Smooth muscle cell (in vitro differentiated cells): ENCODE data around the gene PHF2. TPM values are rescaled to one million over a fixed set of nuclear protein-coding genes. Genes with fewer than 3 reads are reported as not detected.

Experiments
- DNase-seq: peaks from one replicate; lab custom pipeline; 2025; ENCODE audit not compliant: unreplicated experiment; lab: John Stamatoyannopoulos, UW
- H2AFZ ChIP-seq: fragments of 200-600 bp; sonication (generic); 2 replicates; pipeline ENCODE4 v1.6.0; 2016; ENCODE audit warnings: antibody characterized with exemption, low read depth, mild to moderate bottlenecking
- H3F3A ChIP-seq: fragments of 200-600 bp; sonication (generic); 2 replicates; pipeline ENCODE4 v1.6.0; 2017; ENCODE audit warnings: antibody characterized with exemption, low read depth
- H3K27ac ChIP-seq: fragments of 200-600 bp; sonication (generic); 2 replicates; pipeline ENCODE4 v1.5.1; 2016; ENCODE audit warnings: low read depth, mild to moderate bottlenecking
- H3K27me3 ChIP-seq: fragments of 200-600 bp; sonication (generic); 2 replicates; pipeline ENCODE4 v1.6.1; 2016; ENCODE audit warnings: low read depth, mild to moderate bottlenecking
- H3K36me3 ChIP-seq: fragments of 200-600 bp; sonication (generic); 2 replicates; pipeline ENCODE4 v1.5.1; 2016; ENCODE audit warnings: low read depth
- H3K4me1 ChIP-seq: fragments of 200-600 bp; sonication (generic); 2 replicates; pipeline ENCODE4 v1.5.1; 2016; ENCODE audit warnings: low read depth
- H3K4me2 ChIP-seq: fragments of 200-600 bp; sonication (generic); 2 replicates; pipeline ENCODE4 v1.6.0; 2016; ENCODE audit warnings: mild to moderate bottlenecking
- H3K4me3 ChIP-seq: fragments of 200-600 bp; sonication (generic); 2 replicates; pipeline ENCODE4 v1.5.1; 2016; ENCODE audit warnings: mild to moderate bottlenecking
- H3K79me2 ChIP-seq: fragments of 200-600 bp; sonication (generic); 2 replicates; pipeline ENCODE4 v1.6.0; 2016; ENCODE audit warnings: low read depth, mild to moderate bottlenecking
- H3K9ac ChIP-seq: fragments of 200-600 bp; sonication (generic); 2 replicates; pipeline ENCODE4 v1.6.0; 2016; ENCODE audit warnings: low read depth
- H3K9me3 ChIP-seq: fragments of 200-600 bp; sonication (generic); replicated peaks from 2 replicates; pipeline ENCODE4 v1.5.1; 2016; ENCODE audit warnings: low read depth
- H4K20me1 ChIP-seq: fragments of 200-600 bp; sonication (generic); 2 replicates; pipeline ENCODE4 v1.6.0; 2016; ENCODE audit warnings: low read depth
- CTCF ChIP-seq: fragments of 200-600 bp; sonication (generic); IDR thresholded peaks from 2 replicates; pipeline ENCODE4 v1.5.1; 2017; ENCODE audit warnings: borderline replicate concordance, mild to moderate bottlenecking, antibody characterized with exemption; ENCODE audit not compliant: insufficient read depth, poor library complexity, severe bottlenecking
- WGBS: methylation state at CpG from one replicate; pipeline ENCODE4 v1.1.7; 2016; ENCODE audit warnings: low lambda C conversion rate; 5-methylcytosine and 5-hydroxymethylcytosine counted together
- polyA plus RNA-seq: library from polyadenylated mRNA; unstranded; fragments of >200 nt; fragmentation: Nextera tagmentation; extraction: Ambion mirVana; gene quantifications from 2 replicates; pipeline ENCODE4 v1.2.1, GENCODE V29; 2016
- total RNA-seq: library from RNA; depleted of rRNA; stranded (reverse); fragments of >200 nt; gene quantifications from 2 replicates; pipeline ENCODE4 v1.2.3, GENCODE V29; 2014

The PHF2 gene
- total and polyA plus RNA-seq, 2 experiments from 2014 or later: 11.1 to 18.3 TPM

- H3K9me3 ChIP-seq: no peaks in the 10 kb centered on the region
- H3K27ac ChIP-seq: no peak overlapping the region
- H3F3A ChIP-seq: no peaks in the 10 kb centered on the region
- peaks cover 60% of the 10 kb centered on the region for H3K79me2 ChIP-seq
- no peaks in the 10 kb centered on the region for H3K36me3 ChIP-seq
- no peak overlapping the region for H3K4me3 ChIP-seq
- no peak for DNase-seq
- H4K20me1 ChIP-seq: peaks cover 98% of the 10 kb centered on the region
- TF ChIP-seq CTCF: no peak
- H3K4me2 ChIP-seq: no peak overlapping the region
- H3K4me1 ChIP-seq: peaks cover 6% of the 10 kb centered on the region
- no peak overlapping the region for H2AFZ ChIP-seq
- H3K27me3 ChIP-seq: no peaks in the 10 kb centered on the region
- H3K9ac ChIP-seq: no peak overlapping the region
- WGBS: 91% methylated on average over 2 of the region's 2 CpGs
Observed at GRCh38 chr9:93616044-93616443, 39.7 kb downstream of the PHF2 start.

GRCh38 chr9:93617273-93617672, 40.9 kb downstream of the PHF2 start:
- no peaks in the 10 kb centered on the region for H3K36me3 ChIP-seq
- WGBS: 63% methylated on average over 6 of the region's 6 CpGs
- peaks cover 52% of the 10 kb centered on the region for H3K79me2 ChIP-seq
- H3K9me3 ChIP-seq: no peaks in the 10 kb centered on the region
- H2AFZ ChIP-seq: no peak overlapping the region
- no peak overlapping the region for H3K4me2 ChIP-seq
- H3F3A ChIP-seq: no peaks in the 10 kb centered on the region
- peaks cover 98% of the 10 kb centered on the region for H4K20me1 ChIP-seq
- no peak for TF ChIP-seq CTCF
- H3K27me3 ChIP-seq: no peaks in the 10 kb centered on the region
- no peak for DNase-seq
- peaks cover 6% of the 10 kb centered on the region for H3K4me1 ChIP-seq
- no peak overlapping the region for H3K4me3 ChIP-seq
- no peak overlapping the region for H3K9ac ChIP-seq
- H3K27ac ChIP-seq: no peak overlapping the region

- H3K9ac ChIP-seq: no peak overlapping the region
- no peak for DNase-seq
- no peak overlapping the region for H2AFZ ChIP-seq
- no peak overlapping the region for H3K4me2 ChIP-seq
- no peak for TF ChIP-seq CTCF
- 95% methylated on average over 19 of the region's 19 CpGs for WGBS
- H3K27me3 ChIP-seq: no peaks in the 10 kb centered on the region
- no peak overlapping the region for H3K27ac ChIP-seq
- no peak overlapping the region for H3K4me3 ChIP-seq
- peaks cover 99% of the 10 kb centered on the region for H4K20me1 ChIP-seq
- peaks cover 6% of the 10 kb centered on the region for H3K4me1 ChIP-seq
- H3K9me3 ChIP-seq: no peaks in the 10 kb centered on the region
- H3F3A ChIP-seq: no peaks in the 10 kb centered on the region
- peaks cover 54% of the 10 kb centered on the region for H3K79me2 ChIP-seq
- H3K36me3 ChIP-seq: no peaks in the 10 kb centered on the region
Observed at GRCh38 chr9:93619272-93619775, 42.9 kb downstream of the PHF2 start.

GRCh38 chr9:93620041-93620506, 43.7 kb downstream of the PHF2 start:
- no peak overlapping the region for H3K4me3 ChIP-seq
- 81% methylated on average over 8 of the region's 8 CpGs for WGBS
- H3K27me3 ChIP-seq: no peaks in the 10 kb centered on the region
- H3K4me1 ChIP-seq: peaks cover 6% of the 10 kb centered on the region
- no peak for DNase-seq
- H3K79me2 ChIP-seq: peaks cover 53% of the 10 kb centered on the region
- H3F3A ChIP-seq: no peaks in the 10 kb centered on the region
- no peaks in the 10 kb centered on the region for H3K9me3 ChIP-seq
- H2AFZ ChIP-seq: no peak overlapping the region
- no peak for TF ChIP-seq CTCF
- H3K9ac ChIP-seq: no peak overlapping the region
- no peak overlapping the region for H3K4me2 ChIP-seq
- no peaks in the 10 kb centered on the region for H3K36me3 ChIP-seq
- no peak overlapping the region for H3K27ac ChIP-seq
- H4K20me1 ChIP-seq: peaks cover 97% of the 10 kb centered on the region
